WTC11 (cell line): ENCODE results near the gene BNIPL. TPM values are rescaled to one million over a fixed set of nuclear protein-coding genes. Genes with fewer than 3 reads are reported as not detected.

ENCODE experiments used
- ATAC-seq: fragments of 200-7000 bp; cut with Tn5 transposase; 2 replicates; pipeline ENCODE4 v1.10.0; 2021; ENCODE audit warnings: mild to moderate bottlenecking, moderate library complexity
- CTCF ChIA-PET: fragments of 300-600 bp; sonication (Branson Sonifier 250); formaldehyde crosslinking; loops from one replicate; lab custom pipeline; 2021; ENCODE audit warnings: antibody characterized with exemption; lab: Charles Lee
- POLR2A ChIA-PET: fragments of 350-600 bp; sonication (Branson Sonifier 250); formaldehyde crosslinking; loops from one replicate; lab custom pipeline; 2021; ENCODE audit warnings: antibody characterized with exemption; lab: Charles Lee
- DNase-seq: peaks from one replicate; pipeline ENCODE4 v3.0.0; 2021; ENCODE audit warnings: low spot score
- H3K27ac Mint-ChIP-seq: 2 replicates; pipeline ENCODE4 v1.8.0; 2021; ENCODE audit warnings: mixed read lengths
- H3K27me3 Mint-ChIP-seq: 2 replicates; pipeline ENCODE4 v1.8.0; 2021; ENCODE audit warnings: low read depth, mild to moderate bottlenecking, moderate library complexity, mixed read lengths
- H3K36me3 Mint-ChIP-seq: 2 replicates; pipeline ENCODE4 v1.8.0; 2021; ENCODE audit warnings: mixed read lengths
- H3K4me1 Mint-ChIP-seq: 2 replicates; pipeline ENCODE4 v1.8.0; 2022; ENCODE audit warnings: mixed read lengths
- H3K4me3 Mint-ChIP-seq: 2 replicates; pipeline ENCODE4 v1.8.0; 2021; ENCODE audit warnings: mild to moderate bottlenecking, moderate library complexity, mixed read lengths
- H3K9me3 Mint-ChIP-seq: 2 replicates; pipeline ENCODE4 v1.8.0; 2021; ENCODE audit warnings: mixed read lengths
- ARID4B ChIP-seq: sonication (generic); formaldehyde crosslinking; IDR thresholded peaks from 2 replicates; pipeline ENCODE4 v1.8.0; 2023; ENCODE audit warnings: missing genetic modification reagents, mild to moderate bottlenecking, borderline replicate concordance
- ATF6 ChIP-seq: sonication (generic); formaldehyde crosslinking; IDR thresholded peaks from 2 replicates; pipeline ENCODE4 v1.8.1; 2023; ENCODE audit warnings: mild to moderate bottlenecking, missing genetic modification reagents
- ESRRA ChIP-seq: sonication (generic); formaldehyde crosslinking; IDR thresholded peaks from 2 replicates; pipeline ENCODE4 v1.8.1; 2022; ENCODE audit warnings: mild to moderate bottlenecking, missing genetic modification reagents, borderline replicate concordance
- FOXP4 ChIP-seq: sonication (generic); formaldehyde crosslinking; IDR thresholded peaks from 2 replicates; pipeline ENCODE4 v1.8.0; 2022; ENCODE audit warnings: mild to moderate bottlenecking, missing genetic modification reagents
- IRF2 ChIP-seq: sonication (generic); formaldehyde crosslinking; IDR thresholded peaks from 2 replicates; pipeline ENCODE4 v1.8.0; 2022; ENCODE audit warnings: low read depth, missing genetic modification reagents, borderline replicate concordance
- JAZF1 ChIP-seq: fragments of 250-450 bp; sonication (Bioruptor Pico); IDR thresholded peaks from 2 replicates; pipeline ENCODE4 v1.9.0; 2021; ENCODE audit warnings: moderate library complexity, mild to moderate bottlenecking, inconsistent platforms
- KAT7 ChIP-seq: sonication (generic); formaldehyde crosslinking; IDR thresholded peaks from 2 replicates; pipeline ENCODE4 v1.8.1; 2023; ENCODE audit warnings: missing genetic modification reagents, mild to moderate bottlenecking, borderline replicate concordance
- MYBL2 ChIP-seq: sonication (generic); formaldehyde crosslinking; IDR thresholded peaks from 2 replicates; pipeline ENCODE4 v1.8.1; 2023; ENCODE audit warnings: mild to moderate bottlenecking, moderate library complexity, missing genetic modification reagents
- NR1H2 ChIP-seq: sonication (generic); formaldehyde crosslinking; IDR thresholded peaks from 2 replicates; pipeline ENCODE4 v1.9.0; 2021; ENCODE audit warnings: mild to moderate bottlenecking, moderate library complexity, missing genetic modification reagents
- PRRX2 ChIP-seq: fragments of 250-450 bp; sonication (Bioruptor Pico); IDR thresholded peaks from 2 replicates; pipeline ENCODE4 v1.8.0; 2021; ENCODE audit warnings: mild to moderate bottlenecking
- RORB ChIP-seq: fragments of 250-450 bp; sonication (Bioruptor Pico); IDR thresholded peaks from 2 replicates; pipeline ENCODE4 v1.9.0; 2021; ENCODE audit warnings: mild to moderate bottlenecking
- SP1 ChIP-seq: sonication (generic); formaldehyde crosslinking; conservative IDR thresholded peaks from 2 replicates; pipeline ENCODE4 v1.8.1; 2022; ENCODE audit warnings: missing genetic modification reagents
- TP53 ChIP-seq: sonication (generic); formaldehyde crosslinking; IDR thresholded peaks from 2 replicates; pipeline ENCODE4 v1.8.1; 2023; ENCODE audit warnings: mild to moderate bottlenecking, missing genetic modification reagents
- USF2 ChIP-seq: sonication (generic); formaldehyde crosslinking; IDR thresholded peaks from 2 replicates; pipeline ENCODE4 v1.8.1; 2023; ENCODE audit warnings: mild to moderate bottlenecking, missing genetic modification reagents, moderate library complexity
- ZNF121 ChIP-seq: sonication (generic); formaldehyde crosslinking; IDR thresholded peaks from 2 replicates; pipeline ENCODE4 v1.8.0; 2023; ENCODE audit warnings: missing genetic modification reagents
- ZNF219 ChIP-seq: sonication (generic); formaldehyde crosslinking; IDR thresholded peaks from 2 replicates; pipeline ENCODE4 v1.8.0; 2023; ENCODE audit warnings: missing genetic modification reagents, mild to moderate bottlenecking, borderline replicate concordance
- ZNF416 ChIP-seq: fragments of 250-450 bp; sonication (Bioruptor Pico); IDR thresholded peaks from 2 replicates; pipeline ENCODE4 v1.9.0; 2021; ENCODE audit warnings: mild to moderate bottlenecking, inconsistent platforms
- ZNF425 ChIP-seq: fragments of 250-450 bp; sonication (Bioruptor Pico); conservative IDR thresholded peaks from 2 replicates; pipeline ENCODE4 v1.9.0; 2021; ENCODE audit warnings: mild to moderate bottlenecking
- ZSCAN18 ChIP-seq: fragments of 250-450 bp; sonication (Bioruptor Pico); IDR thresholded peaks from 2 replicates; pipeline ENCODE4 v2.1.2; 2022; ENCODE audit warnings: mild to moderate bottlenecking, moderate library complexity
- total RNA-seq: library from RNA; stranded (reverse); gene quantifications from 3 replicates; pipeline ENCODE4 v1.2.3, GENCODE V29; 2021

Gene BNIPL
- total RNA-seq, 1 experiment from 2014 or later, result 3.8 TPM

- TF ChIP-seq ARID4B (CRISPR knock-in tag) (no peak), RORB (CRISPR knock-in tag) (no peak), JAZF1 (CRISPR knock-in tag) (no peak), ZNF425 (CRISPR knock-in tag) (no peak), ZNF121 (CRISPR knock-in tag) (no peak)
- TF ChIP-seq, all 79 proteins: peak for 0
These were observed 4.2 kb upstream of the BNIPL start (continued) for GRCh38 chr1:151032164-151032563.

- peaks cover 16% of the 10 kb centered on the region for H3K4me1 Mint-ChIP-seq
- DNase-seq, result no peak
- CTCF ChIA-PET, result no interaction called here
- no peaks in the 10 kb centered on the region for H3K27me3 Mint-ChIP-seq
- H3K4me3 Mint-ChIP-seq, result no peak overlapping the region
- no peak for ATAC-seq
- no peak for TF ChIP-seq SP1 (CRISPR knock-in tag)
- no peak for TF ChIP-seq PRRX2 (CRISPR knock-in tag)
- no peak for TF ChIP-seq USF2 (CRISPR knock-in tag)
- TF ChIP-seq NR1H2 (CRISPR knock-in tag), result no peak
- no peak for TF ChIP-seq ZSCAN18 (CRISPR knock-in tag)
- no peak for TF ChIP-seq ATF6 (CRISPR knock-in tag)
- no peak for TF ChIP-seq ZNF219 (CRISPR knock-in tag)
- no peak for TF ChIP-seq TP53 (CRISPR knock-in tag)
- TF ChIP-seq ZNF416 (CRISPR knock-in tag), result no peak
- no peak for TF ChIP-seq KAT7 (CRISPR knock-in tag)
- TF ChIP-seq IRF2, result no peak
- TF ChIP-seq JAZF1 (CRISPR knock-in tag), result no peak
- TF ChIP-seq ESRRA (CRISPR knock-in tag), result no peak
- no peak for TF ChIP-seq MYBL2 (CRISPR knock-in tag)
- TF ChIP-seq FOXP4 (CRISPR knock-in tag), result no peak
- H3K36me3 Mint-ChIP-seq, result peaks cover 25% of the 10 kb centered on the region
- POLR2A ChIA-PET, result no interaction called here
- H3K9me3 Mint-ChIP-seq, result no peaks in the 10 kb centered on the region
- no peak overlapping the region; the same call in 1 of the 2 replicates for H3K27ac Mint-ChIP-seq
These were observed 1.2 kb upstream of the BNIPL start for GRCh38 chr1:151035167-151035566.
